Keratinocyte (primary cell): ENCODE measurements around the gene MESP2. TPM values are rescaled to one million over a fixed set of nuclear protein-coding genes. Genes with fewer than 3 reads are reported as not detected.

Experiments used
- DNase-seq: peaks from one replicate; pipeline ENCODE4 v3.0.0-alpha.2; 2011; ENCODE audit warnings: low read depth, missing footprints, low spot score
- FAIRE-seq: peaks from 2 replicates; lab custom pipeline; 2011; peaks lifted over from hg19 to GRCh38; lab: Jason Lieb, UNC
- H2AFZ ChIP-seq: 2 replicates; pipeline ENCODE4 v1.6.0; 2012; ENCODE audit warnings: low read length, control low read depth, inconsistent platforms; ENCODE audit not compliant: control insufficient read depth
- H3K27ac ChIP-seq: 2 replicates; pipeline ENCODE4 v1.5.1; 2011; ENCODE audit warnings: low read length; ENCODE audit not compliant: control insufficient read depth, insufficient read depth
- H3K27me3 ChIP-seq: 3 replicates; pipeline ENCODE4 v1.6.0; 2011; ENCODE audit warnings: low read length; ENCODE audit not compliant: control insufficient read depth, insufficient read depth; ENCODE audit errors: extremely low read depth
- H3K36me3 ChIP-seq, 2 experiments: 2 replicates in 1 of 2; 3 replicates in 1 of 2; pipeline ENCODE4 v1.5.1; 2011; ENCODE audit warnings: low read length in 2 of 2, mild to moderate bottlenecking in 1 of 2; ENCODE audit not compliant: control insufficient read depth in 2 of 2, insufficient read depth in 2 of 2; ENCODE audit errors: extremely low read depth in 1 of 2
- H3K4me1 ChIP-seq: 3 replicates; pipeline ENCODE4 v1.5.1; 2011; ENCODE audit warnings: low read length; ENCODE audit not compliant: control insufficient read depth, insufficient read depth; ENCODE audit errors: extremely low read depth
- H3K4me2 ChIP-seq: 3 replicates; pipeline ENCODE4 v1.6.0; 2011; ENCODE audit warnings: low read depth, low read length; ENCODE audit not compliant: control insufficient read depth, insufficient read depth; ENCODE audit errors: extremely low read depth
- H3K4me3 ChIP-seq, 3 experiments: fragments of 200-600 bp in 1 of 3; sonication (generic) in 1 of 3; 2 replicates in 2 of 3; 3 replicates in 1 of 3; pipeline ENCODE4 v1.5.1; 2011 to 2016; ENCODE audit warnings: low read length in 3 of 3, mild to moderate bottlenecking in 3 of 3, control low read depth in 2 of 3, inconsistent platforms in 1 of 3, low read depth in 1 of 3, mixed read lengths in 1 of 3, mixed run types in 1 of 3, moderate library complexity in 1 of 3; ENCODE audit not compliant: control insufficient read depth in 2 of 3, insufficient read depth in 2 of 3; ENCODE audit errors: extremely low read depth in 1 of 3
- H3K79me2 ChIP-seq: 2 replicates; pipeline ENCODE4 v1.6.0; 2012; ENCODE audit warnings: low read length; ENCODE audit not compliant: control insufficient read depth, insufficient read depth
- H3K9ac ChIP-seq: 3 replicates; pipeline ENCODE4 v1.6.0; 2011; ENCODE audit warnings: low read length; ENCODE audit not compliant: control insufficient read depth, insufficient read depth; ENCODE audit errors: extremely low read depth
- H3K9me1 ChIP-seq: 3 replicates; pipeline ENCODE4 v1.6.0; 2011; ENCODE audit warnings: low read length; ENCODE audit not compliant: control insufficient read depth, insufficient read depth; ENCODE audit errors: extremely low read depth
- H3K9me3 ChIP-seq: 2 replicates; pipeline ENCODE4 v1.5.1; 2012; ENCODE audit warnings: low read depth, low read length; ENCODE audit not compliant: control insufficient read depth
- H4K20me1 ChIP-seq: 3 replicates; pipeline ENCODE4 v1.6.0; 2011; ENCODE audit warnings: low read length; ENCODE audit not compliant: control insufficient read depth, insufficient read depth; ENCODE audit errors: extremely low read depth
- CTCF ChIP-seq, 3 experiments: IDR thresholded peaks in 1 of 3; conservative IDR thresholded peaks in 1 of 3; optimal IDR thresholded peaks in 1 of 3; 2 replicates in 2 of 3; 3 replicates in 1 of 3; pipeline versions ENCODE3 to v1.5.1; 2011; ENCODE audit warnings: low read length in 3 of 3, mild to moderate bottlenecking in 3 of 3, moderate library complexity in 2 of 3, control low read depth in 1 of 3, inconsistent platforms in 1 of 3; ENCODE audit not compliant: insufficient read depth in 2 of 3; ENCODE audit errors: extremely low read depth in 1 of 3
- EZH2 ChIP-seq: IDR thresholded peaks from one replicate; pipeline ENCODE4 v1.6.1; 2012; ENCODE audit warnings: inconsistent platforms, mild to moderate bottlenecking, low read length, moderate library complexity
- dilution Hi-C: fragments of 300-500 bp; cut with MboI; formaldehyde crosslinking; loops from one replicate; pipeline ENCODE4 v1.7.0; 2020; ENCODE audit warnings: low sequenced_read_pairs; ENCODE audit not compliant: extremely low pct_ligation_motif_present
- polyA plus RNA-seq, 5 experiments: library from polyadenylated mRNA; depleted of rRNA in 3 of 5; stranded (reverse) in 3 of 5; stranded (forward) in 1 of 5; unstranded in 1 of 5; fragments of >200 nt; gene quantifications; 1 replicate in 1 of 5; 2 replicates in 3 of 5; 3 replicates in 1 of 5; pipeline versions ENCODE4 v1.2.1 to v1.2.3, GENCODE V29; 2011 to 2012; ENCODE audit warnings: missing spikeins in 2 of 5, low read depth in 1 of 5, low replicate concordance in 1 of 5

MESP2 gene
- polyA plus RNA-seq, 1 donor (not counting 4 experiments of a cell fraction or from before 2014, with no cell fraction given) = 0.39 TPM

- H4K20me1 ChIP-seq = no peaks in the 10 kb centered on the region
- H3K4me3 ChIP-seq = no peak overlapping the region
- no peak overlapping the region for H3K9ac ChIP-seq
- no peaks in the 10 kb centered on the region for H3K36me3 ChIP-seq
- FAIRE-seq = no peak
- TF ChIP-seq EZH2 (no peak), CTCF (optimal IDR thresholded peaks at IDR 0.05 in 1 of 3, IDR thresholded peaks at IDR 0.05 in 1 of 3, conservative IDR thresholded peaks at IDR 0.05 in 1 of 3; ENCODE audit: extremely low read depth in 1 of 3, insufficient read depth in 2 of 3, low read length in 3 of 3) (no peak)
- no peaks in the 10 kb centered on the region for H3K9me3 ChIP-seq
- H3K27ac ChIP-seq = no peak overlapping the region
- no peak overlapping the region for H2AFZ ChIP-seq
- H3K4me2 ChIP-seq = no peak overlapping the region
- H3K4me1 ChIP-seq = peaks cover 15% of the 10 kb centered on the region
- DNase-seq = no peak
- no peaks in the 10 kb centered on the region for H3K79me2 ChIP-seq
- H3K9me1 ChIP-seq = no peaks in the 10 kb centered on the region
- H3K27me3 ChIP-seq = no peaks in the 10 kb centered on the region
- dilution Hi-C loops = loop anchor here (25.0 kb wide), 1 partner anchor 96 kb away; no protein-coding TSS in a partner anchor
Observed at GRCh38 chr15:89766357-89767311, 9.5 kb upstream of the MESP2 start.

DNA sequence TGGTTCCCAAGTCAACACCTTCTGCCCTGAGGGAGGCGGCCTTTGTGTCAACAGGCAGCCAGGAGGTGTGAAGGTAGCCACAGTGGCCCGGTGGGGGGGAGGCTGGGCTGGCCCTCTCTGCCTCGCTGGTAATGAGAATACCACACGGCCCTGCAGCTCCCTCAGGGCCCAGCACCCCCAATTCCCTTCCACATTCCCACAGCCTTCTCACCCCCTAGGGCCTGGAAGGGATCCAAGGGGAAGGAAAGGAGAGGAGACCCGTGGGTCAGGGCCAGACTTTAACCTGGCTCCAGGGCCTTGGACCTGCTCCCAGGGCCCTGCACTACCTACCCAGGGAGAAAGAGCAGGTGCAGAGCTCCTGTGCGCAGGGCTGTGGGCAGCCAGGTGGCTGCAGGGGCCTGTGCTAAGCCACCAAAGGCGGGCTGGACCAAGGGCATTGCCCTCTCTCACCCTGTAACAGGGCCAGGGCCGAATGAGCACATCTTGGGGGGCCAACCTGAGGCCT lies 8.7 kb upstream of the MESP2 start:
- FAIRE-seq (no peak), DNase-seq (no peak)
- no peaks in the 10 kb centered on the region for H3K9me3 ChIP-seq
- no peaks in the 10 kb centered on the region for H4K20me1 ChIP-seq
- H3K4me2 ChIP-seq = no peak overlapping the region
- H3K36me3 ChIP-seq = no peaks in the 10 kb centered on the region
- no peaks in the 10 kb centered on the region for H3K27me3 ChIP-seq
- no peak overlapping the region for H3K4me3 ChIP-seq
- no peaks in the 10 kb centered on the region for H3K9me1 ChIP-seq
- peaks cover 10% of the 10 kb centered on the region for H3K4me1 ChIP-seq
- no peaks in the 10 kb centered on the region for H3K79me2 ChIP-seq
- dilution Hi-C loops = loop anchor here (25.0 kb wide), 1 partner anchor 95 kb away; no protein-coding TSS in a partner anchor
- H2AFZ ChIP-seq = no peak overlapping the region
- TF ChIP-seq EZH2 (no peak), CTCF (optimal IDR thresholded peaks at IDR 0.05 in 1 of 3, IDR thresholded peaks at IDR 0.05 in 1 of 3, conservative IDR thresholded peaks at IDR 0.05 in 1 of 3; ENCODE audit: extremely low read depth in 1 of 3, insufficient read depth in 2 of 3, low read length in 3 of 3) (no peak)
- no peak overlapping the region for H3K9ac ChIP-seq
- no peak overlapping the region for H3K27ac ChIP-seq
